GM19395 (cell line): ENCODE results near the gene PLIN5.
"Not testable (repeated sequence)": the region's sequence is repeated elsewhere in the genome, so short reads cannot be mapped to it uniquely, and the experiment has no call there.

Experiments
- ATAC-seq: cut with Tn5 transposase; IDR thresholded peaks from one replicate; pipeline ENCODE4 v1.9.1; 2021; ENCODE audit warnings: mild to moderate bottlenecking, moderate library complexity; ENCODE audit not compliant: unreplicated experiment

The PLIN5 gene

GRCh38 chr19:4547303-4548237 lies 12.5 kb upstream of the PLIN5 start:
- no peak for ATAC-seq

GRCh38 chr19:4543842-4544647 lies 9.0 kb upstream of the PLIN5 start:
- no peak for ATAC-seq

DNA sequence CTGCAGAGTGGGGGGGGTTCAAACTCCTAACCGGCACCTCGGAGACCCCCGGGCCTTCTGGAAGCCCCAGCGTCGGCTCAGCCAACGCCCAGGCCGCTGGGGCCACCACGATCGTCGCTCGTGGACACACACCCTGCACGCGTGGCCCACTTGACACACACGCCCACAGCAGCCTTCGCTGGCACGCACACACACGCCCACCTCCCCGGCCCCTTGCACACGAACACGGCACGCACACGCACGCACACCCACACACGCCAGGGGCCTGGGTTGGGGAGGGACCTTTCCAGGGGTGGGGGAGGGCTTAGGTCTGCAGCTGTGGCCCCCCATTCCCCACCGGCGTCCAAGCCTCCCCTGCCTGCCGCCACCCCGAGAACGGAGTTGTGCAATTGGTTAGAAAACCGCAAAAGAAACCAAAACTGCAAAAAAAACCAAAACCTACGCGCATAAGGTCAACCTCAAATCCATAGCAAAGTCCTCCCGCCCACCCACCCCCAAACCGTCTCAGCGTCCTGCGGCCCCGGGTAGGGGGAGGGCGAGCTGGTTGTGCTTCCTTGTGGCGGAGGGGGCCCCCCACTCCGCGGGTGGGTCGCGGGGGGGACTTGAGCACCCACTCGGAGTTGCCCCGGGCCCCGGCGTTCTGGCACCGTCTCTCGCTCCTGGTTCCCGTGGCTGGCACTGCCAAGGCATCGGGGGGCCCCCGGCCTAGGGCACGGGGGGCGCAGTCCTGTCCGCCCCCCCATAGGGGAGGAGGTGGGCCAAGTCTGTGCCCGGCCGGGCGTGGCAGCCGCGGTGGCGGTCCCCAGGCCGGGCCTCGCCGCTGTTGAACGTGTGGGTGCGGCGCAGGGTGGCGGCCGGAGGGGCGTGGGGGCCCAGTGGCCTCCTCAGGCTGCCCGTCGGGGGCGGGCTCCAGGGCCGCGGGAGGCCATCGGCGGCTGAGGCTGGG lies 8.1 kb upstream of the PLIN5 start:
- no peak for ATAC-seq

DNA sequence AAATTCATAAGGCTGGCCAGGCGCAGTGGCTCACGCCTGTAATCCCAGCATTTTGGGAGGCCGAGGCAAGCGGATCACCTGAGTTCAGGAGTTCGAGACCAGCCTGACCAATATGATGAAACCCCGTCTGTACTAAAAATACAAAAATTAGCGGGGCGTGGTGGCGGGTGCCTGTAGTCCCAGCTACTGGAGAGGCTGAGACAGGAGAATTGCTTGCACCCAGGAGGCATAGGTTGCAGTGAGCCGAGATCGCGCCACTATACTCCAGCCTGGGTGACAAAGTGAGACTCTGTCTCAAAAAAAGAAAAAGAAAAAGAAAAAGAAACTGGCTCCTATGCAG lies 6.8 kb upstream of the PLIN5 start:
- not testable (repeated sequence) for ATAC-seq

- no peak for ATAC-seq
Measured at GRCh38 chr19:4541114-4541805, 6.2 kb upstream of the PLIN5 start.

GRCh38 chr19:4539693-4540581 lies 4.9 kb upstream of the PLIN5 start, which contains the start of gene LRG1:
Gene LRG1, minus strand, starts transcription at chr19:4540036. Its CDS starts 23 bp downstream, at chr19:4540013.
- ATAC-seq, result no peak

- no peak for ATAC-seq
Measured at GRCh38 chr19:4539169-4539692, 4.2 kb upstream of the PLIN5 start.

DNA sequence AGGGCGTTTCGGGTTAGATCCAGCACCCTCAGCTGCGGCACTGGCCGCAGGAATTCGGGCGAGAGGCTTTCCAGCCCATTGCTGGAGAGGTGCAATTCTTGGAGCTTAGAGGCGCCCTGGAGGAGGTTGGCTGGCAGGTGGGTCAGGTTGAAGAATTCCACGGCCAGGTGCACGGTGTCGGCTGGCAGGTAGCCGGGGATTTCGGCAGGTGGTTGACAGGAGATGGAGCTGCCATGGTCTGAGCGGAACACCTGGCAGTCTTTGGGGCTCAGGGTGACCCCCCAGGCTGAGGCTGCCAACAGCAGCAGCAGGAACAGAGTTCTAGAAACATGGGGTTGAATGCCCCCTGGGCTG lies 3.6 kb upstream of the PLIN5 start:
- no peak for ATAC-seq

GRCh38 chr19:4537953-4538600 lies 3.1 kb upstream of the PLIN5 start:
- ATAC-seq, result no peak

GRCh38 chr19:4536798-4537197 lies 1.8 kb upstream of the PLIN5 start:
- ATAC-seq, result no peak

DNA sequence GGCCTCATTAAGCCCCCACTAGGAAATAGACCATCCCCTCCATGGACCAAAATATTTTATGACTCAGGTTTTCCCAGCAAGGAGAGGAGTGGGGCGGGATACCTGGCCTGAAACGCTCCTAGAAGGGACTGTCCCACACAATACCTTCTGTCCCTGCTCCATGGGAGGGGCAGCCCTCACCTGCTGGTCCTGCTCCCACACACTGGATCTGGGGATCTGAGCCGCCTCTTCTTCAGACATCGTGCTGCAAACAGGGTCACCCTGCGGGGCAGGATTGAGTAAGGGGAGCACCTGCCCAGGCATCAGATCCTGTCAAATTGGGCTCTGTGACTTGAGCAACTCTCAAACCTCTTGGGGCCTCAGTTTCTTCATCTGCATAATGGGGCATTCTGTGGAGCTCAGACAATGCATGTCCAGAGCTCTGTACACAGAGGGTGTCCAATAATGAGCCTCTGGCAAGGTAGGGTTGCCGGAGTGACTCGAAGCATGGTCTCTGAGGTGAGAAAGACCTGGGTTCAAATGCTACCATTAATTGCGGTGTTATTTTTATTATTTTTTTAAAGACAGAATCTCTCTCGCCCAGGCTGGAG lies 1.1 kb downstream of the PLIN5 start:
- ATAC-seq, result no peak

DNA sequence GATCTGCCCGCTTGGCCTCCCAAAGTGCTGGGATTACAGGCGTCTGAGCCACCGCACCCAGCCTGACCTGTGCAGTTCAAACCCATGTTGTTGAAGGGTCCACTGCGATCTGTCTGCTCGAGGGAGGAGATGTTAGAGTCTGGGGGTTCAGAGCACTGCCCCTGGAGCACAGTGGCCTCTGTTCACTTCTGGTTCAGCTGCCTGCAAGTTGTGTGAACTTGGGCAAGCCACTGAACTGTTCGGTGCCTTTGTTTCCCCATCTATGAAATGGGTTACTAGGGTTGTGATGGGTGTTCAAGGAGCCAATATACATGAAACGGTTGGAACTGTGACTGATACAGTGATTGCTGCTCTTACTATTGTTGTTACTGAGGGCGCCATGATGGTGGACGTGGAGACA lies 1.7 kb downstream of the PLIN5 start:
- ATAC-seq, result no peak

GRCh38 chr19:4531562-4532165 lies 3.4 kb downstream of the PLIN5 start:
- no peak for ATAC-seq

- ATAC-seq, result no peak
Measured at GRCh38 chr19:4529924-4530522, 5.0 kb downstream of the PLIN5 start.

DNA sequence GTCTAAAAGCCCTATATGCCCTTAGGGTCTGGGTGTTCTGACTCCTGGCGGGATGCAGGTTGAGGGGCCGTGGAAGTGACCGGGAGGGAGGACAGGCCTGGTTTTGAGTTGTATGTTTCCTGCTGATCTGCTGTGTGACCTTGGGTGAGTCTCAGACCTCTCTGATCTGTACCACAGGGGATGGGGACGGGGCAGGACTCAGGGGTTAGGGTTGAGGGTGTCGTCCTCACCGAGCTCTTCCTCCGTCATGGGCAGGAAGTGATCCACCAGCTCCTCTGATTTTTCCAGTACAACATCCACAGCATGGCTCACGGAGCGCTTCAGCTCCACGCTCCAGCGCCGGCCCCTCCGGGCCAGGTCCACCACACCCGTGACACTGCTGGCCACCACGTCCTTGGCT lies 6.2 kb downstream of the PLIN5 start:
- ATAC-seq, result no peak

DNA sequence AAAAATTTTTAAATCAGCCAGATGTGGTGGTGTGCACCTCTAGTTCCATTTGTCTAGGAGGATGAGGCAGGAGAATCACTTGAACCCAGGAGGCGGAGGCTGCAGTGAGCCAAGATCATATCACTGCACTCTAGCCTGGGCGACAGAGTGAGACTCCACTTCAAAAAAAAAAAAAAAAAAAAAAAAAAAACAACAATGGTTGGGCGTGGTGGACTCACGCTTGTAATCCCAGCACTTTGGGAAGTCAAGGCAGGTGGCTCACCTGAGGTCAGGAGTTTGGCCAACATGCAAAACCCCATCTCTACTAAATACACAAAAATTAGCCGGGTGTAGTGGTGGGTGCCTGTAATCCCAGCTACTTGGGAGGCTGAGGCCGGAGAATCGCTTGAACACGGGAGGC lies 7.6 kb downstream of the PLIN5 start:
- ATAC-seq, result not testable (repeated sequence)

- no peak for ATAC-seq
Measured at GRCh38 chr19:4525563-4526002, 9.4 kb downstream of the PLIN5 start.
